Ovary (tissue), 3 donors: ENCODE data around the gene SMARCD3.

Experiments
- POLR2A ChIP-seq: fragments of 450-650 bp; IDR thresholded peaks from one replicate; pipeline ENCODE4 v1.6.1; 2017; ENCODE audit warnings: antibody characterized with exemption, mild to moderate bottlenecking, moderate library complexity
- TF ChIP-seq, protein P1 (sequence below), 3 donors: fragments of 450-650 bp in 2 of 3; fragments of 200-600 bp in 1 of 3; IDR thresholded peaks; one replicate each; pipeline versions ENCODE4 v1.5.1 to v1.8.0; 2016 to 2022; ENCODE audit warnings: antibody characterized with exemption in 3 of 3, mild to moderate bottlenecking in 1 of 3
- donor health status: DM: no; HTN: no; CAD: no.

DNA sequence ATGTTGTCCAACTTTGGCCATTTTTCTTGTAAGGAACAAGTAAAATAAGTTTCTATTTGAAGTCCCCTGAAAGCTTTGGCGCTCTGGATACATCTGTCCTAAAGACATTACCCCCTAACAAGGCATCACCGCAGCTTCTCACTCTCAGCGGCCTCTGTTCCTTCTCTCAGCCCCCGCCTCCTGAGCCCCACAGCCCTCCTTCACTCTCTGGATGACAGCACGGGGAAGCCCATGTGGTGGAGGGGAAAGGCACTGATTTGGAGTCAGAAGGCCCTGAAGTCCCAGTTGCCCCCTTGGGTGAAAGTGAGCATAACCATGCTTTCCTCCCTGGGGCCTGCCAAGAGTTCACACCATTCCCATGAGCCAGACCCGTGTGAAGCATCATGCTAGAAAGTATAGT, 42.8 kb downstream of the SMARCD3 start:
- TF ChIP-seq, protein P1, sequence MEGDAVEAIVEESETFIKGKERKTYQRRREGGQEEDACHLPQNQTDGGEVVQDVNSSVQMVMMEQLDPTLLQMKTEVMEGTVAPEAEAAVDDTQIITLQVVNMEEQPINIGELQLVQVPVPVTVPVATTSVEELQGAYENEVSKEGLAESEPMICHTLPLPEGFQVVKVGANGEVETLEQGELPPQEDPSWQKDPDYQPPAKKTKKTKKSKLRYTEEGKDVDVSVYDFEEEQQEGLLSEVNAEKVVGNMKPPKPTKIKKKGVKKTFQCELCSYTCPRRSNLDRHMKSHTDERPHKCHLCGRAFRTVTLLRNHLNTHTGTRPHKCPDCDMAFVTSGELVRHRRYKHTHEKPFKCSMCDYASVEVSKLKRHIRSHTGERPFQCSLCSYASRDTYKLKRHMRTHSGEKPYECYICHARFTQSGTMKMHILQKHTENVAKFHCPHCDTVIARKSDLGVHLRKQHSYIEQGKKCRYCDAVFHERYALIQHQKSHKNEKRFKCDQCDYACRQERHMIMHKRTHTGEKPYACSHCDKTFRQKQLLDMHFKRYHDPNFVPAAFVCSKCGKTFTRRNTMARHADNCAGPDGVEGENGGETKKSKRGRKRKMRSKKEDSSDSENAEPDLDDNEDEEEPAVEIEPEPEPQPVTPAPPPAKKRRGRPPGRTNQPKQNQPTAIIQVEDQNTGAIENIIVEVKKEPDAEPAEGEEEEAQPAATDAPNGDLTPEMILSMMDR (IDR thresholded peaks at IDR 0.05) = no peak
- TF ChIP-seq POLR2A = no peak
